Endothelial cell of umbilical vein (primary cell): Measurements from ENCODE around the gene GALNT1. TPM values are rescaled to one million over a fixed set of nuclear protein-coding genes. Genes with fewer than 3 reads are reported as not detected.

ENCODE experiments used
- BruUV-seq: library from RNA; stranded (reverse); fragments of 400-500 nt; replicated peaks from 2 replicates; lab custom pipeline; 2021; lab: Mats Ljungman, UMichigan
- CTCF ChIA-PET: fragments of 300-600, 350-600 bp; sonication (Branson Sonifier 250); formaldehyde crosslinking; loops from one replicate; lab custom pipeline; 2021; ENCODE audit warnings: antibody characterized with exemption, inconsistent platforms; lab: Charles Lee
- POLR2A ChIA-PET: fragments of 300-600, 350-600 bp; sonication (Branson Sonifier 250); formaldehyde crosslinking; loops from one replicate; lab custom pipeline; 2021; ENCODE audit warnings: antibody characterized with exemption, inconsistent platforms; lab: Charles Lee
- DNase-seq: peaks from one replicate; pipeline ENCODE4 v3.0.0-alpha.2; 2011; ENCODE audit warnings: low read depth, low spot score
- FAIRE-seq: peaks from 2 replicates; lab custom pipeline; 2011; peaks lifted over from hg19 to GRCh38; lab: Jason Lieb, UNC
- H2AFZ ChIP-seq: 2 replicates; pipeline ENCODE4 v1.6.0; 2012; ENCODE audit warnings: low read depth, low read length, control low read depth, inconsistent platforms
- H3K27ac ChIP-seq: 2 replicates; pipeline ENCODE4 v1.5.1; 2011; ENCODE audit warnings: low read depth, mild to moderate bottlenecking, control low read depth, low read length, moderate library complexity; ENCODE audit not compliant: insufficient read depth
- H3K27me3 ChIP-seq, 2 experiments: 2 replicates each; pipeline versions ENCODE4 v1.6.0 to v1.6.1; 2011; ENCODE audit warnings: low read length in 2 of 2, mixed read lengths in 1 of 2; ENCODE audit not compliant: control insufficient read depth in 2 of 2, insufficient read depth in 2 of 2
- H3K36me3 ChIP-seq, 2 experiments: 2 replicates in 1 of 2; 3 replicates in 1 of 2; pipeline ENCODE4 v1.5.1; 2011; ENCODE audit warnings: low read length in 2 of 2, mild to moderate bottlenecking in 1 of 2, moderate library complexity in 1 of 2; ENCODE audit not compliant: control insufficient read depth in 2 of 2, insufficient read depth in 2 of 2; ENCODE audit errors: extremely low read depth in 1 of 2
- H3K4me1 ChIP-seq: 3 replicates; pipeline ENCODE4 v1.5.1; 2011; ENCODE audit warnings: mild to moderate bottlenecking, low read length; ENCODE audit not compliant: control insufficient read depth, insufficient read depth; ENCODE audit errors: extremely low read depth
- H3K4me2 ChIP-seq: 2 replicates; pipeline ENCODE4 v1.6.1; 2011; ENCODE audit warnings: low read length, control low read depth, mixed read lengths; ENCODE audit not compliant: insufficient read depth
- H3K4me3 ChIP-seq, 3 experiments: fragments of 200-600 bp in 1 of 3; sonication (generic), shearing (Covaris generic) in 1 of 3; replicated peaks in 1 of 3; 2 replicates each; pipeline ENCODE4 v1.5.1; 2011 to 2016; ENCODE audit warnings: control low read depth in 3 of 3, low read length in 3 of 3, mild to moderate bottlenecking in 2 of 3, inconsistent platforms in 1 of 3, low read depth in 1 of 3, moderate library complexity in 1 of 3; ENCODE audit not compliant: insufficient read depth in 1 of 3
- H3K79me2 ChIP-seq: 2 replicates; pipeline ENCODE4 v1.6.0; 2012; ENCODE audit warnings: low read length, inconsistent platforms; ENCODE audit not compliant: control insufficient read depth, insufficient read depth
- H3K9ac ChIP-seq: replicated peaks from 2 replicates; pipeline ENCODE3; 2011; ENCODE audit warnings: low read length, control low read depth; ENCODE audit not compliant: insufficient read depth; ENCODE audit errors: extremely low read depth
- H3K9me1 ChIP-seq: replicated peaks from 3 replicates; pipeline ENCODE4 v1.6.0; 2011; ENCODE audit warnings: mild to moderate bottlenecking, low read length; ENCODE audit not compliant: control insufficient read depth, insufficient read depth; ENCODE audit errors: extremely low read depth
- H3K9me3 ChIP-seq: replicated peaks from 2 replicates; pipeline ENCODE4 v1.5.1; 2012; ENCODE audit warnings: low read length, inconsistent platforms; ENCODE audit not compliant: control insufficient read depth, insufficient read depth
- H4K20me1 ChIP-seq: replicated peaks from 2 replicates; pipeline ENCODE3; 2011; ENCODE audit warnings: mild to moderate bottlenecking, low read length; ENCODE audit not compliant: control insufficient read depth, insufficient read depth; ENCODE audit errors: extremely low read depth
- EZH2 ChIP-seq: IDR thresholded peaks from 2 replicates; pipeline ENCODE4 v1.6.1; 2012; ENCODE audit warnings: borderline replicate concordance, low read depth, mild to moderate bottlenecking, moderate library complexity, low read length, inconsistent platforms; ENCODE audit not compliant: severe bottlenecking
- FOS ChIP-seq: IDR thresholded peaks from 2 replicates; pipeline ENCODE4 v1.6.1; 2011; ENCODE audit warnings: mild to moderate bottlenecking, low read length, moderate library complexity, borderline replicate concordance; ENCODE audit not compliant: insufficient read depth
- GATA2 ChIP-seq: IDR thresholded peaks from 2 replicates; pipeline ENCODE4 v1.7.0; 2011; ENCODE audit warnings: low read depth, mild to moderate bottlenecking, moderate library complexity, mixed read lengths, low read length; ENCODE audit not compliant: insufficient read length, insufficient read depth
- JUN ChIP-seq: IDR thresholded peaks from 2 replicates; pipeline ENCODE4 v1.6.1; 2011; ENCODE audit warnings: borderline replicate concordance, low read depth; ENCODE audit not compliant: insufficient read length, insufficient read depth
- MYC ChIP-seq: IDR thresholded peaks from one replicate; pipeline ENCODE4 v1.6.1; 2011; ENCODE audit warnings: mild to moderate bottlenecking, low read depth, low read length
- POLR2A ChIP-seq: IDR thresholded peaks from 2 replicates; pipeline ENCODE4 v1.6.1; 2012; ENCODE audit warnings: low read depth, mild to moderate bottlenecking, control low read depth, low read length
- POLR2AphosphoS5 ChIP-seq: IDR thresholded peaks from 2 replicates; pipeline ENCODE4 v1.6.1; 2012; ENCODE audit warnings: low read depth, mild to moderate bottlenecking, control low read depth, low read length, moderate library complexity; ENCODE audit not compliant: insufficient read depth
- dilution Hi-C: fragments of 300-500 bp; cut with MboI; formaldehyde crosslinking; loops from one replicate; pipeline ENCODE4 v1.15.0; 2019; ENCODE audit warnings: low sequenced_read_pairs; ENCODE audit not compliant: extremely low pct_ligation_motif_present
- intact Hi-C: fragments of 100-400 bp; cut with micrococcal nuclease; formaldehyde crosslinking; loops from one replicate; pipeline ENCODE4 v1.10.0; 2022
- polyA plus RNA-seq, 4 experiments: library from polyadenylated mRNA; depleted of rRNA in 3 of 4; stranded (reverse) in 3 of 4; unstranded in 1 of 4; fragments of >200 nt; gene quantifications; 2 replicates each; pipeline versions ENCODE4 v1.2.1 to v1.2.3, GENCODE V29; 2011 to 2012; ENCODE audit warnings: missing spikeins in 1 of 4
- total RNA-seq: library from RNA; stranded (reverse); gene quantifications from 2 replicates; pipeline ENCODE4 v1.2.3, GENCODE V29; 2021
- TF ChIP-seq, protein P1 (sequence below): IDR thresholded peaks from 2 replicates; pipeline ENCODE4 v1.6.1; 2011; ENCODE audit not compliant: insufficient read depth, insufficient read length
- TF ChIP-seq, protein P2 (sequence below), 2 donors: IDR thresholded peaks; 1 replicate in 1 of 2; 2 replicates in 1 of 2; pipeline ENCODE4 v1.5.1; 2011; ENCODE audit warnings: low read length in 2 of 2, mild to moderate bottlenecking in 2 of 2, moderate library complexity in 2 of 2, control low read depth in 1 of 2, inconsistent platforms in 1 of 2, low read depth in 1 of 2; ENCODE audit not compliant: insufficient read depth in 1 of 2; ENCODE audit errors: extremely low read depth in 1 of 2

GALNT1 gene
- total and polyA plus RNA-seq, 2 donors (not counting 3 experiments of a cell fraction or from before 2014, with no cell fraction given), result 89.9 to 360 TPM

DNA sequence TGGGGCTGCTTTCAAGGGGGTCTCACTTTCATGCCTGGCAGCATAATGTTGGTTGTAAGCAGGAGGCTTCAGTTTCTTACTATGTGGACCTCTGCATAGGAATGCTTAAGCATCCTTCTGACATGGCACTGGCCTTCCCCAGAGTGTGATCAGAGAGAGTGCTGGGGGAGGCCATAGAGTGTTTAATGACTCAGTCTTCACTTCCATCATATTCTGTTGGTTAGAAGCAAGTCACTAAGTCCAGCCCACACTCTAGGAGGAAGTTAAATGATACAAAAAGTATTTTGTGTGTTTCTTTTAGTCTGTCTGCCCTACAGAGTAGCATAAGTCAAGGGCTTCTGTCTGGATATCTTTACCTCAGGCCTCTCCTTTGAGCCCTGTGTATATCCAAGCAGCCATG lies 64.9 kb downstream of the GALNT1 start:
- no peak for DNase-seq
- Histone ChIP-seq H4K20me1 (peaks cover 4% of the 10 kb centered on the region), H3K4me1 (no peaks in the 10 kb centered on the region), H3K9ac (no peak overlapping the region), H3K4me3 (no peak overlapping the region), H3K4me2 (no peak overlapping the region), H3K9me3 (no peaks in the 10 kb centered on the region), H3K27ac (no peak overlapping the region), H2AFZ (no peak overlapping the region), H3K9me1 (no peaks in the 10 kb centered on the region), H3K27me3 (no peaks in the 10 kb centered on the region), H3K36me3 (peaks cover 0 to 1% of the 10 kb centered on the region in 2 experiments), H3K79me2 (peaks cover 88% of the 10 kb centered on the region)
- TF ChIP-seq POLR2AphosphoS5 (no peak), MYC (no peak), EZH2 (no peak), GATA2 (no peak), POLR2A (no peak), JUN (no peak), FOS (no peak)
- TF ChIP-seq, protein P1, sequence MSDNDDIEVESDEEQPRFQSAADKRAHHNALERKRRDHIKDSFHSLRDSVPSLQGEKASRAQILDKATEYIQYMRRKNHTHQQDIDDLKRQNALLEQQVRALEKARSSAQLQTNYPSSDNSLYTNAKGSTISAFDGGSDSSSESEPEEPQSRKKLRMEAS, result no peak
- TF ChIP-seq, protein P2, sequence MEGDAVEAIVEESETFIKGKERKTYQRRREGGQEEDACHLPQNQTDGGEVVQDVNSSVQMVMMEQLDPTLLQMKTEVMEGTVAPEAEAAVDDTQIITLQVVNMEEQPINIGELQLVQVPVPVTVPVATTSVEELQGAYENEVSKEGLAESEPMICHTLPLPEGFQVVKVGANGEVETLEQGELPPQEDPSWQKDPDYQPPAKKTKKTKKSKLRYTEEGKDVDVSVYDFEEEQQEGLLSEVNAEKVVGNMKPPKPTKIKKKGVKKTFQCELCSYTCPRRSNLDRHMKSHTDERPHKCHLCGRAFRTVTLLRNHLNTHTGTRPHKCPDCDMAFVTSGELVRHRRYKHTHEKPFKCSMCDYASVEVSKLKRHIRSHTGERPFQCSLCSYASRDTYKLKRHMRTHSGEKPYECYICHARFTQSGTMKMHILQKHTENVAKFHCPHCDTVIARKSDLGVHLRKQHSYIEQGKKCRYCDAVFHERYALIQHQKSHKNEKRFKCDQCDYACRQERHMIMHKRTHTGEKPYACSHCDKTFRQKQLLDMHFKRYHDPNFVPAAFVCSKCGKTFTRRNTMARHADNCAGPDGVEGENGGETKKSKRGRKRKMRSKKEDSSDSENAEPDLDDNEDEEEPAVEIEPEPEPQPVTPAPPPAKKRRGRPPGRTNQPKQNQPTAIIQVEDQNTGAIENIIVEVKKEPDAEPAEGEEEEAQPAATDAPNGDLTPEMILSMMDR (IDR thresholded peaks at IDR 0.05; ENCODE audit: extremely low read depth in 1 of 2, insufficient read depth in 1 of 2, low read depth in 1 of 2, low read length in 2 of 2), result no peak
- intact Hi-C loops, result no loop called here
- ChIA-PET POLR2A (no interaction called here), CTCF (no interaction called here)
- no TSS peak for BruUV-seq
- dilution Hi-C loops, result no loop called here
- FAIRE-seq, result no peak
